Gastroesophageal sphincter (tissue), 4 donors: ENCODE results near the gene PIGA. TPM values are rescaled to one million over a fixed set of nuclear protein-coding genes. Genes with fewer than 3 reads are reported as not detected.

Source experiments
- ATAC-seq: fragments of 150-250 bp; one replicate; pipeline ENCODE4 v1.9.1; 2016; ENCODE audit warnings: mild to moderate bottlenecking, moderate library complexity
- H3K27ac ChIP-seq, 4 donors: fragments of 200-600 bp; sonication (generic) in 3 of 4; 1 replicate in 3 of 4; 2 replicates in 1 of 4; pipeline ENCODE4 v1.5.1; 2016 to 2019
- H3K27me3 ChIP-seq: fragments of 200-600 bp; sonication (generic); one replicate; pipeline ENCODE4 v1.5.1; 2019
- H3K36me3 ChIP-seq, 2 donors: fragments of 200-600 bp; sonication (generic); one replicate each; pipeline ENCODE4 v1.5.1; 2019; ENCODE audit warnings: control low read depth in 1 of 2
- H3K4me1 ChIP-seq, 3 donors: fragments of 200-600 bp; sonication (generic); 1 replicate in 2 of 3; 2 replicates in 1 of 3; pipeline ENCODE4 v1.5.1; 2016 to 2019; ENCODE audit warnings: control low read depth in 2 of 3
- H3K4me3 ChIP-seq, 2 donors: fragments of 200-600 bp; sonication (generic); one replicate each; pipeline ENCODE4 v1.5.1; 2019; ENCODE audit warnings: mild to moderate bottlenecking in 1 of 2, moderate library complexity in 1 of 2
- H3K9me3 ChIP-seq, 3 donors: fragments of 200-600 bp; sonication (generic); one replicate each; pipeline ENCODE4 v1.5.1; 2017 to 2019; ENCODE audit warnings: control low read depth in 2 of 3
- EP300 ChIP-seq: sonication (generic); formaldehyde crosslinking; IDR thresholded peaks from one replicate; pipeline ENCODE4 v1.6.1; 2017; ENCODE audit warnings: antibody characterized with exemption, mild to moderate bottlenecking
- POLR2A ChIP-seq, 2 donors: fragments of 450-650 bp; IDR thresholded peaks; one replicate each; pipeline ENCODE4 v1.6.1; 2017; ENCODE audit warnings: antibody characterized with exemption in 2 of 2, mild to moderate bottlenecking in 2 of 2, moderate library complexity in 1 of 2
- POLR2AphosphoS5 ChIP-seq: sonication (generic); formaldehyde crosslinking; IDR thresholded peaks from one replicate; pipeline ENCODE4 v1.6.1; 2017; ENCODE audit warnings: antibody characterized with exemption
- WGBS, 2 donors: methylation state at CpG; one replicate each; pipeline ENCODE4 v1.1.5; 2018; ENCODE audit warnings: low coverage in 1 of 2; 5-methylcytosine and 5-hydroxymethylcytosine counted together
- total RNA-seq, 4 donors: library from RNA; depleted of rRNA; stranded (reverse); fragments of >200 nt; gene quantifications; one replicate each; pipeline ENCODE4 v1.1.0, GENCODE V29; 2016
- TF ChIP-seq, protein P1 (sequence below), 4 experiments: fragments of 200-600 bp in 2 of 4; fragments of 450-650 bp in 2 of 4; sonication (generic) in 1 of 4; IDR thresholded peaks; one replicate each; pipeline ENCODE4 v1.5.1; 2017 to 2019; ENCODE audit warnings: antibody characterized with exemption in 4 of 4, mild to moderate bottlenecking in 2 of 4, moderate library complexity in 2 of 4

Gene PIGA
- total RNA-seq, 4 donors from 2014 or later, result 5.6 to 10.4 (median 6.6) TPM

GRCh38 chrX:15366506-15367352 lies 31.4 kb upstream of the PIGA start:
- 71 to 82% methylated on average over 5 to 7 of the region's 9 CpGs for WGBS, 2 donors

GRCh38 chrX:15359701-15360100 lies 24.4 kb upstream of the PIGA start:
- no peaks in the 10 kb centered on the region for H3K36me3 ChIP-seq
- 25 to 60% methylated on average over 1 of the region's 2 CpGs for WGBS, 2 donors
- H3K27ac ChIP-seq, result no peak overlapping the region
- no peak for ATAC-seq
- no peaks in the 10 kb centered on the region for H3K9me3 ChIP-seq
- no peaks in the 10 kb centered on the region for H3K4me1 ChIP-seq
- TF ChIP-seq, protein P1, sequence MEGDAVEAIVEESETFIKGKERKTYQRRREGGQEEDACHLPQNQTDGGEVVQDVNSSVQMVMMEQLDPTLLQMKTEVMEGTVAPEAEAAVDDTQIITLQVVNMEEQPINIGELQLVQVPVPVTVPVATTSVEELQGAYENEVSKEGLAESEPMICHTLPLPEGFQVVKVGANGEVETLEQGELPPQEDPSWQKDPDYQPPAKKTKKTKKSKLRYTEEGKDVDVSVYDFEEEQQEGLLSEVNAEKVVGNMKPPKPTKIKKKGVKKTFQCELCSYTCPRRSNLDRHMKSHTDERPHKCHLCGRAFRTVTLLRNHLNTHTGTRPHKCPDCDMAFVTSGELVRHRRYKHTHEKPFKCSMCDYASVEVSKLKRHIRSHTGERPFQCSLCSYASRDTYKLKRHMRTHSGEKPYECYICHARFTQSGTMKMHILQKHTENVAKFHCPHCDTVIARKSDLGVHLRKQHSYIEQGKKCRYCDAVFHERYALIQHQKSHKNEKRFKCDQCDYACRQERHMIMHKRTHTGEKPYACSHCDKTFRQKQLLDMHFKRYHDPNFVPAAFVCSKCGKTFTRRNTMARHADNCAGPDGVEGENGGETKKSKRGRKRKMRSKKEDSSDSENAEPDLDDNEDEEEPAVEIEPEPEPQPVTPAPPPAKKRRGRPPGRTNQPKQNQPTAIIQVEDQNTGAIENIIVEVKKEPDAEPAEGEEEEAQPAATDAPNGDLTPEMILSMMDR (IDR thresholded peaks at IDR 0.05), result no peak
- TF ChIP-seq POLR2A (IDR thresholded peaks at IDR 0.05) (no peak), EP300 (no peak), POLR2AphosphoS5 (no peak)
- no peaks in the 10 kb centered on the region for H3K27me3 ChIP-seq
- H3K4me3 ChIP-seq, result no peak overlapping the region

More at GRCh38 chrX:15366506-15367352, 31.4 kb upstream of the PIGA start:
- H3K27me3 ChIP-seq, result no peaks in the 10 kb centered on the region
- H3K9me3 ChIP-seq, result no peaks in the 10 kb centered on the region
- H3K27ac ChIP-seq, result no peak overlapping the region
- TF ChIP-seq POLR2AphosphoS5 (no peak), POLR2A (IDR thresholded peaks at IDR 0.05) (no peak), EP300 (no peak)
- TF ChIP-seq, protein P1 (IDR thresholded peaks at IDR 0.05), result no peak
- no peak overlapping the region for H3K4me3 ChIP-seq
- no peaks in the 10 kb centered on the region for H3K4me1 ChIP-seq
- no peak for ATAC-seq
- H3K36me3 ChIP-seq, result no peaks in the 10 kb centered on the region

- Histone ChIP-seq H3K27ac (no peak overlapping the region), H3K9me3 (no peaks in the 10 kb centered on the region), H3K4me1 (no peaks in the 10 kb centered on the region), H3K4me3 (no peak overlapping the region), H3K36me3 (no peaks in the 10 kb centered on the region), H3K27me3 (no peaks in the 10 kb centered on the region)
- TF ChIP-seq POLR2A (IDR thresholded peaks at IDR 0.05) (no peak), EP300 (no peak), POLR2AphosphoS5 (no peak)
- TF ChIP-seq, protein P1 (IDR thresholded peaks at IDR 0.05), result no peak
- ATAC-seq, result no peak
- 69% methylated on average over 2 of the region's 2 CpGs for WGBS, 2 donors
Measured at GRCh38 chrX:15358533-15358932, 23.2 kb upstream of the PIGA start.

GRCh38 chrX:15356444-15356843 lies 21.1 kb upstream of the PIGA start:
- H3K9me3 ChIP-seq, result no peaks in the 10 kb centered on the region
- no peaks in the 10 kb centered on the region for H3K27me3 ChIP-seq
- H3K36me3 ChIP-seq, result no peaks in the 10 kb centered on the region
- no peak overlapping the region for H3K27ac ChIP-seq
- TF ChIP-seq EP300, result no peak
- TF ChIP-seq POLR2AphosphoS5, result peak; percentile 82
- H3K4me3 ChIP-seq, result no peak overlapping the region
- no peaks in the 10 kb centered on the region for H3K4me1 ChIP-seq
- ATAC-seq, result peak; percentile 87
- WGBS, 2 donors, result 0% methylated on average over 1 of the region's 1 CpG

DNA sequence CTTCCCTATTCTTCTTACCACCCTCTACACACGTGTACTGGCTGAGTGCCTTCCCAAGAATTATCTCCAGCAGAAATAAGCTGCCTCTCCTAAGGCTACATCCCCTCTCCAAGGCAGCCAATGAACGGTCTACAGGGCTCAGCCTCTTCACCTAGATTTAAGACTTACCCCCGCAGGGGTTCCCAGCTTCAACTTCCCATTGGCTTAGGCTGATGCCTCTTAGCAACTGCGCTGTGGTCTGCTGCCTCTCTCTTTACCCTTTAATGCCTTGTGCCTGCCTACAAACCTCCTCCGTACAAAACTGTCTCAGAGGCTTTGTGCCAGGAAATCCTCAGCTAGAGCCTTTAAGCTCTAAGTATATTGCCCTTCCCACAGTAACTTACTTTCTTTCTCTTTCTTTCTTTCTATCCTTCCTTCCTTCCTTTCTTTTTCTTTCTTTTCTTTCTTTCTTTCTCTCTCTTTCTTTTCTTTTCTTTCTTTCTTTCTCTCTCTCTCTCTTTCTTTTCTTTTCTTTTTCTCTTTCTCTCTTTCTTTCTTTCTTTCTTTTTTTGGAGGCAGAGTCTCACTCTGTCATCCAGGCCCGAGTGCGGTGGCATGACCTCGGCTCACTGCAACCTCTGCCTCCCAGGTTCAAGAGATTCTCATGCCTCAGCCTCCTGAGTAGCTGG lies 15.1 kb upstream of the PIGA start:
- no peaks in the 10 kb centered on the region for H3K4me1 ChIP-seq
- no peak for ATAC-seq
- WGBS, 2 donors, result 54 to 58% methylated on average over 4 to 5 of the region's 8 CpGs
- no peak overlapping the region for H3K27ac ChIP-seq
- no peaks in the 10 kb centered on the region for H3K9me3 ChIP-seq
- no peaks in the 10 kb centered on the region for H3K36me3 ChIP-seq
- TF ChIP-seq EP300, result no peak
- TF ChIP-seq POLR2A (IDR thresholded peaks at IDR 0.05), result no peak
- TF ChIP-seq, protein P1 (IDR thresholded peaks at IDR 0.05), result no peak
- no peak overlapping the region for H3K4me3 ChIP-seq
- no peaks in the 10 kb centered on the region for H3K27me3 ChIP-seq
